SIG-M5 (cell line): ENCODE data around the gene C10orf88.

Experiments
- DNase-seq: peaks from one replicate; lab custom pipeline; 2025; lab: John Stamatoyannopoulos, UW

The C10orf88 gene

GRCh38 chr10:122953902-122954730, at the start of gene C10orf88:
TSS of gene C10orf88 (minus strand) at chr10:122954227. CDS start at chr10:122954178, 49 bp downstream.
- peak; percentile 89 for DNase-seq

- no peak for DNase-seq
Observed at GRCh38 chr10:123001370-123001769, 47.3 kb upstream of the C10orf88 start.

GRCh38 chr10:123000155-123000554, 46.1 kb upstream of the C10orf88 start:
- DNase-seq: no peak

- DNase-seq: no peak
Observed at GRCh38 chr10:122999347-122999746, 45.3 kb upstream of the C10orf88 start.

GRCh38 chr10:122998934-122999333, 44.9 kb upstream of the C10orf88 start:
- no peak for DNase-seq

- no peak for DNase-seq
Observed at GRCh38 chr10:122998360-122998917, 44.4 kb upstream of the C10orf88 start.

- no peak for DNase-seq
Observed at GRCh38 chr10:122997864-122998263, 43.8 kb upstream of the C10orf88 start.

GRCh38 chr10:122995936-122996335, 41.9 kb upstream of the C10orf88 start:
- no peak for DNase-seq

- DNase-seq: no peak
Observed at GRCh38 chr10:122993797-122994336, 39.8 kb upstream of the C10orf88 start.

GRCh38 chr10:122992031-122992585, 38.1 kb upstream of the C10orf88 start:
- no peak for DNase-seq

GRCh38 chr10:122990278-122990677, 36.3 kb upstream of the C10orf88 start:
- DNase-seq: no peak

- DNase-seq: no peak
Observed at GRCh38 chr10:122988501-122988900, 34.5 kb upstream of the C10orf88 start.

GRCh38 chr10:122986335-122986734, 32.3 kb upstream of the C10orf88 start:
- no peak for DNase-seq

GRCh38 chr10:122984708-122985107, 30.7 kb upstream of the C10orf88 start:
- no peak for DNase-seq

- no peak for DNase-seq
Observed at GRCh38 chr10:122983898-122984297, 29.9 kb upstream of the C10orf88 start.

GRCh38 chr10:122981066-122981464, 27.0 kb upstream of the C10orf88 start:
- DNase-seq: no peak

- DNase-seq: peak; percentile 3
Observed at GRCh38 chr10:122980209-122981065, 26.4 kb upstream of the C10orf88 start, which contains the start of gene PSTK. TSS of gene PSTK (plus strand) at chr10:122980401. CDS start at chr10:122980480, 79 bp downstream.

GRCh38 chr10:122974543-122975064, 20.6 kb upstream of the C10orf88 start:
- DNase-seq: no peak

- DNase-seq: no peak
Observed at GRCh38 chr10:122974023-122974422, 20.0 kb upstream of the C10orf88 start.

- DNase-seq: no peak
Observed at GRCh38 chr10:122968698-122969097, 14.7 kb upstream of the C10orf88 start.

GRCh38 chr10:122966879-122967278, 12.9 kb upstream of the C10orf88 start:
- DNase-seq: no peak

GRCh38 chr10:122962405-122962804, 8.4 kb upstream of the C10orf88 start:
- no peak for DNase-seq
